Stomach smooth muscle (tissue), 2 donors: Measurements from ENCODE around the gene NCOA1.

ENCODE experiments used
- H3K27ac ChIP-seq: one replicate; pipeline ENCODE4 v1.7.0; 2013; ENCODE audit warnings: mild to moderate bottlenecking, low read length, inconsistent platforms
- H3K27me3 ChIP-seq, 2 donors: one replicate each; pipeline ENCODE4 v1.7.0; 2013; ENCODE audit warnings: low read length in 2 of 2; ENCODE audit not compliant: insufficient read depth in 2 of 2, control insufficient read depth in 1 of 2
- H3K36me3 ChIP-seq, 2 donors: one replicate each; pipeline ENCODE4 v1.7.0; 2013; ENCODE audit warnings: low read length in 2 of 2; ENCODE audit not compliant: control insufficient read depth in 2 of 2, insufficient read depth in 2 of 2
- H3K4me1 ChIP-seq: one replicate; pipeline ENCODE4 v1.7.0; 2013; ENCODE audit warnings: low read length; ENCODE audit not compliant: control insufficient read depth, insufficient read depth
- H3K4me3 ChIP-seq, 2 donors: one replicate each; pipeline ENCODE4 v1.7.0; 2013; ENCODE audit warnings: low read length in 2 of 2
- H3K9ac ChIP-seq, 2 donors: one replicate each; pipeline ENCODE4 v1.7.0; 2013; ENCODE audit warnings: low read length in 2 of 2, mild to moderate bottlenecking in 1 of 2
- H3K9me3 ChIP-seq, 2 donors: one replicate each; pipeline ENCODE4 v1.7.0; 2013; ENCODE audit warnings: low read length in 2 of 2; ENCODE audit not compliant: control insufficient read depth in 2 of 2
- donor health status: healthy.
- donor health status: Pancreatic carcinoma.

NCOA1 gene

GRCh38 chr2:24628746-24629145, 137.7 kb downstream of the NCOA1 start:
- H3K27ac ChIP-seq: no peak overlapping the region
- no peak overlapping the region for H3K9ac ChIP-seq
- H3K4me3 ChIP-seq: no peak overlapping the region
- H3K27me3 ChIP-seq: no peaks in the 10 kb centered on the region
- H3K4me1 ChIP-seq: no peaks in the 10 kb centered on the region
- no peaks in the 10 kb centered on the region for H3K36me3 ChIP-seq
- H3K9me3 ChIP-seq: no peaks in the 10 kb centered on the region

- Histone ChIP-seq H3K27me3 (no peaks in the 10 kb centered on the region), H3K4me3 (no peak overlapping the region), H3K27ac (no peak overlapping the region), H3K36me3 (no peaks in the 10 kb centered on the region), H3K9me3 (no peaks in the 10 kb centered on the region), H3K9ac (no peak overlapping the region), H3K4me1 (no peaks in the 10 kb centered on the region)
Measured at GRCh38 chr2:24632172-24632571, 141.1 kb downstream of the NCOA1 start.

GRCh38 chr2:24635181-24635580, 144.1 kb downstream of the NCOA1 start:
- Histone ChIP-seq H3K9ac (no peak overlapping the region), H3K36me3 (no peaks in the 10 kb centered on the region), H3K4me3 (no peak overlapping the region), H3K9me3 (no peaks in the 10 kb centered on the region), H3K27me3 (no peaks in the 10 kb centered on the region), H3K4me1 (no peaks in the 10 kb centered on the region), H3K27ac (no peak overlapping the region)

- Histone ChIP-seq H3K9me3 (no peaks in the 10 kb centered on the region), H3K36me3 (no peaks in the 10 kb centered on the region), H3K4me3 (no peak overlapping the region), H3K9ac (no peak overlapping the region), H3K4me1 (no peaks in the 10 kb centered on the region), H3K27ac (no peak overlapping the region), H3K27me3 (no peaks in the 10 kb centered on the region)
Measured at GRCh38 chr2:24638568-24638967, 147.5 kb downstream of the NCOA1 start.

- H3K9me3 ChIP-seq: no peaks in the 10 kb centered on the region
- no peaks in the 10 kb centered on the region for H3K27me3 ChIP-seq
- no peak overlapping the region for H3K4me3 ChIP-seq
Measured at GRCh38 chr2:24642351-24642750, 151.3 kb downstream of the NCOA1 start.

GRCh38 chr2:24643051-24643450, 152.0 kb downstream of the NCOA1 start:
- H3K4me1 ChIP-seq: no peaks in the 10 kb centered on the region
- H3K9ac ChIP-seq: no peak overlapping the region
- H3K27ac ChIP-seq: no peak overlapping the region
- H3K36me3 ChIP-seq: no peaks in the 10 kb centered on the region
- no peaks in the 10 kb centered on the region for H3K27me3 ChIP-seq
- no peaks in the 10 kb centered on the region for H3K9me3 ChIP-seq
- H3K4me3 ChIP-seq: no peak overlapping the region

More at GRCh38 chr2:24642351-24642750, 151.3 kb downstream of the NCOA1 start:
- H3K9ac ChIP-seq: no peak overlapping the region
- no peaks in the 10 kb centered on the region for H3K4me1 ChIP-seq
- H3K36me3 ChIP-seq: no peaks in the 10 kb centered on the region
- H3K27ac ChIP-seq: no peak overlapping the region

- Histone ChIP-seq H3K27me3 (no peaks in the 10 kb centered on the region), H3K9me3 (no peaks in the 10 kb centered on the region), H3K36me3 (no peaks in the 10 kb centered on the region), H3K27ac (no peak overlapping the region), H3K9ac (no peak overlapping the region), H3K4me3 (no peak overlapping the region), H3K4me1 (no peaks in the 10 kb centered on the region)
Measured at GRCh38 chr2:24644032-24644431, 153.0 kb downstream of the NCOA1 start.

- no peaks in the 10 kb centered on the region for H3K36me3 ChIP-seq
- no peaks in the 10 kb centered on the region for H3K27me3 ChIP-seq
- no peaks in the 10 kb centered on the region for H3K9me3 ChIP-seq
- H3K4me1 ChIP-seq: no peaks in the 10 kb centered on the region
- H3K9ac ChIP-seq: no peak overlapping the region
- no peak overlapping the region for H3K4me3 ChIP-seq
- H3K27ac ChIP-seq: no peak overlapping the region
Measured at GRCh38 chr2:24650997-24651642, 160.1 kb downstream of the NCOA1 start.

- no peak overlapping the region for H3K27ac ChIP-seq
- H3K9me3 ChIP-seq: no peaks in the 10 kb centered on the region
- H3K36me3 ChIP-seq: no peaks in the 10 kb centered on the region
- H3K9ac ChIP-seq: no peak overlapping the region
- H3K27me3 ChIP-seq: no peaks in the 10 kb centered on the region
- H3K4me1 ChIP-seq: no peaks in the 10 kb centered on the region
- no peak overlapping the region for H3K4me3 ChIP-seq
Measured at GRCh38 chr2:24651643-24652003, 160.6 kb downstream of the NCOA1 start.

GRCh38 chr2:24652265-24653182, 161.5 kb downstream of the NCOA1 start:
- Histone ChIP-seq H3K4me1 (no peaks in the 10 kb centered on the region), H3K36me3 (no peaks in the 10 kb centered on the region), H3K9ac (no peak overlapping the region), H3K4me3 (no peak overlapping the region), H3K27me3 (no peaks in the 10 kb centered on the region), H3K27ac (no peak overlapping the region), H3K9me3 (no peaks in the 10 kb centered on the region)

- peaks cover 3% of the 10 kb centered on the region for H3K4me1 ChIP-seq
- H3K27ac ChIP-seq: no peak overlapping the region
Measured at GRCh38 chr2:24657818-24658217, 166.8 kb downstream of the NCOA1 start.

More at GRCh38 chr2:24657818-24658217, 166.8 kb downstream of the NCOA1 start:
- H3K4me3 ChIP-seq: no peak overlapping the region
- H3K9ac ChIP-seq: no peak overlapping the region
- H3K27me3 ChIP-seq: no peaks in the 10 kb centered on the region
- no peaks in the 10 kb centered on the region for H3K9me3 ChIP-seq
- H3K36me3 ChIP-seq: peaks cover 0 to 5% of the 10 kb centered on the region in 2 donors
